Ovary (tissue), 9 donors: ENCODE data around the gene KRCC1. TPM values are rescaled to one million over a fixed set of nuclear protein-coding genes. Genes with fewer than 3 reads are reported as not detected.

Experiments
- DNase-seq, 5 donors: peaks; one replicate each; pipeline ENCODE4 v3.0.0-alpha.2; 2019 to 2020
- H3K27ac ChIP-seq, 2 donors: fragments of 200-600 bp; one replicate each; pipeline versions ENCODE4 v1.5.1 to v1.8.0; 2019 to 2022
- H3K27me3 ChIP-seq: fragments of 200-600 bp; one replicate; pipeline ENCODE4 v1.8.0; 2022
- H3K36me3 ChIP-seq: fragments of 200-600 bp; sonication (generic); one replicate; pipeline ENCODE4 v1.5.1; 2019
- H3K4me1 ChIP-seq: one replicate; pipeline ENCODE4 v1.8.1; 2013; ENCODE audit warnings: mild to moderate bottlenecking, moderate library complexity; ENCODE audit not compliant: insufficient read depth
- H3K4me3 ChIP-seq: fragments of 200-600 bp; sonication (generic); one replicate; pipeline ENCODE4 v1.5.1; 2017
- H3K9me3 ChIP-seq, 2 donors: fragments of 200-600 bp in 1 of 2; sonication (generic) in 1 of 2; one replicate each; pipeline versions ENCODE4 v1.5.1 to v1.8.1; 2013 to 2019; ENCODE audit warnings: mild to moderate bottlenecking in 1 of 2, moderate library complexity in 1 of 2
- EP300 ChIP-seq: sonication (generic); formaldehyde crosslinking; IDR thresholded peaks from one replicate; pipeline ENCODE4 v1.6.1; 2017; ENCODE audit warnings: antibody characterized with exemption
- POLR2A ChIP-seq: fragments of 450-650 bp; IDR thresholded peaks from one replicate; pipeline ENCODE4 v1.6.1; 2017; ENCODE audit warnings: antibody characterized with exemption, mild to moderate bottlenecking, moderate library complexity
- WGBS, 3 donors: extraction: QIAGEN DNeasy Blood & Tissue Kit in 1 of 3; methylation state at CpG; one replicate each; pipeline versions ENCODE4 v1.1.5 to v1.1.7; 2013 to 2017; 5-methylcytosine and 5-hydroxymethylcytosine counted together
- intact Hi-C, 4 donors: fragments of 100-400 bp; cut with DNase I; formaldehyde crosslinking; loops; one replicate each; pipeline versions ENCODE4 v1.11.0 to v1.15.1; 2022 to 2023
- polyA plus RNA-seq, 2 donors: library from polyadenylated mRNA; stranded (reverse); fragments of 200-250 nt in 1 of 2; fragments of 350-450 nt in 1 of 2; fragmentation: Illumina TruSeq in 1 of 2; extraction: RNeasy Lipid Tissue Mini Kit (QIAGEN cat#74804) in 1 of 2; gene quantifications; one replicate each; pipeline ENCODE4 v1.2.3, GENCODE V29; 2013 to 2014
- total RNA-seq, 7 donors: library from RNA; depleted of rRNA in 2 of 7; stranded (reverse); fragments of >200 nt in 2 of 7; fragmentation: NEBNext Ultra II Directional in 3 of 7; extraction: Animal tissue kit (Norgen Biotek cat#: 25700) in 3 of 7; gene quantifications; one replicate each; pipeline versions ENCODE4 v1.1.0 to v1.2.4, GENCODE V29; 2016 to 2023
- TF ChIP-seq, protein P1 (sequence below), 3 donors: fragments of 450-650 bp in 2 of 3; fragments of 200-600 bp in 1 of 3; IDR thresholded peaks; one replicate each; pipeline versions ENCODE4 v1.5.1 to v1.8.0; 2016 to 2022; ENCODE audit warnings: antibody characterized with exemption in 3 of 3, mild to moderate bottlenecking in 1 of 3
- donor health status: DM: no; HTN: no; CAD: no; lungs with moderate emphysema.
- donor health status: DM: no; HTN: no; CAD: no.
- donor health status: Bipolar disorder and iron deficiency.
- donor health status: DM: yes; HTN: yes; CAD: no.
- donor health status: DM: no; HTN: no; CAD: no.
- donor health status: DM: yes; HTN: yes; CAD: no.

KRCC1 gene
- total and polyA plus RNA-seq, 9 donors, result 17.1 to 25.7 (median 21.9) TPM

DNA sequence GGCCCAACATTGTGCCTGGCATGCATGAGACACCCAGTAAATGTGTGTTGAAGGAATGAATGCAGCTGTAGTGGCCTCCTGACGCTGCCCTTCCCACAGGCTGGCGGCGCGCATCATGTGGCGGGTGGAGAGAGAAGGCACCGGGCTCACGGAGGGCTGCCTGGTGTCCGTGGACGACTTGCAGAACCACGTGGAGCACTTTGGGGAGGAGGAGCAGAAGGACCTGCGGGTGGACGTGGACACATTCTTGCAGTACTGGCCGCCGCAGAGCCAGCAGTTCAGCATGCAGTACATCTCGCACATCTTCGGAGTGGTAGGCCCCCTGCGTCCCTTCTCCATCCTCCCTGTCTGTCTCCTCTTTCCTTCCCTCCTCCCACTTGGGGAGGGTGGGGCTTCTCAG lies 32.2 kb upstream of the KRCC1 start:
- DNase-seq, result no peak
- Histone ChIP-seq H3K27me3 (no peaks in the 10 kb centered on the region), H3K27ac (no peak overlapping the region), H3K4me3 (no peak overlapping the region), H3K36me3 (no peaks in the 10 kb centered on the region), H3K9me3 (no peaks in the 10 kb centered on the region), H3K4me1 (no peaks in the 10 kb centered on the region)
- intact Hi-C loops, result no loop called here
- TF ChIP-seq, protein P1, sequence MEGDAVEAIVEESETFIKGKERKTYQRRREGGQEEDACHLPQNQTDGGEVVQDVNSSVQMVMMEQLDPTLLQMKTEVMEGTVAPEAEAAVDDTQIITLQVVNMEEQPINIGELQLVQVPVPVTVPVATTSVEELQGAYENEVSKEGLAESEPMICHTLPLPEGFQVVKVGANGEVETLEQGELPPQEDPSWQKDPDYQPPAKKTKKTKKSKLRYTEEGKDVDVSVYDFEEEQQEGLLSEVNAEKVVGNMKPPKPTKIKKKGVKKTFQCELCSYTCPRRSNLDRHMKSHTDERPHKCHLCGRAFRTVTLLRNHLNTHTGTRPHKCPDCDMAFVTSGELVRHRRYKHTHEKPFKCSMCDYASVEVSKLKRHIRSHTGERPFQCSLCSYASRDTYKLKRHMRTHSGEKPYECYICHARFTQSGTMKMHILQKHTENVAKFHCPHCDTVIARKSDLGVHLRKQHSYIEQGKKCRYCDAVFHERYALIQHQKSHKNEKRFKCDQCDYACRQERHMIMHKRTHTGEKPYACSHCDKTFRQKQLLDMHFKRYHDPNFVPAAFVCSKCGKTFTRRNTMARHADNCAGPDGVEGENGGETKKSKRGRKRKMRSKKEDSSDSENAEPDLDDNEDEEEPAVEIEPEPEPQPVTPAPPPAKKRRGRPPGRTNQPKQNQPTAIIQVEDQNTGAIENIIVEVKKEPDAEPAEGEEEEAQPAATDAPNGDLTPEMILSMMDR (IDR thresholded peaks at IDR 0.05), result no peak
- TF ChIP-seq POLR2A, result no peak
- TF ChIP-seq EP300, result no peak
- WGBS, 3 donors, result 79 to 88% (median 80%) methylated on average over 17 of the region's 17 CpGs

- TF ChIP-seq EP300 (no peak), POLR2A (no peak)
- TF ChIP-seq, protein P1 (IDR thresholded peaks at IDR 0.05), result no peak
- no peak for DNase-seq
- Histone ChIP-seq H3K27me3 (no peaks in the 10 kb centered on the region), H3K4me1 (no peaks in the 10 kb centered on the region), H3K4me3 (no peak overlapping the region), H3K9me3 (no peaks in the 10 kb centered on the region), H3K27ac (no peak overlapping the region), H3K36me3 (no peaks in the 10 kb centered on the region)
- 91 to 95% (median 93%) methylated on average over 2 of the region's 2 CpGs for WGBS, 3 donors
- intact Hi-C loops, result no loop called here
Measured at GRCh38 chr2:88087073-88087472, 31.5 kb upstream of the KRCC1 start.

GRCh38 chr2:88086401-88086800 lies 30.8 kb upstream of the KRCC1 start:
- intact Hi-C loops, result no loop called here
- Histone ChIP-seq H3K4me3 (no peak overlapping the region), H3K9me3 (no peaks in the 10 kb centered on the region), H3K27me3 (no peaks in the 10 kb centered on the region), H3K4me1 (no peaks in the 10 kb centered on the region), H3K36me3 (no peaks in the 10 kb centered on the region), H3K27ac (no peak overlapping the region)
- 68 to 76% (median 69%) methylated on average over 9 of the region's 9 CpGs for WGBS, 3 donors
- DNase-seq, result no peak
- no peak for TF ChIP-seq POLR2A
- TF ChIP-seq, protein P1 (IDR thresholded peaks at IDR 0.05), result no peak
- TF ChIP-seq EP300, result no peak

GRCh38 chr2:88085602-88086001 lies 30.0 kb upstream of the KRCC1 start:
- TF ChIP-seq EP300 (no peak), POLR2A (no peak)
- TF ChIP-seq, protein P1 (IDR thresholded peaks at IDR 0.05), result no peak
- Histone ChIP-seq H3K36me3 (no peaks in the 10 kb centered on the region), H3K27ac (no peak overlapping the region), H3K4me1 (no peaks in the 10 kb centered on the region), H3K27me3 (no peaks in the 10 kb centered on the region), H3K4me3 (no peak overlapping the region), H3K9me3 (no peaks in the 10 kb centered on the region)
- WGBS, 3 donors, result 76 to 88% (median 77%) methylated on average over 5 of the region's 5 CpGs
- intact Hi-C loops, result no loop called here
- no peak for DNase-seq
